HCT116 (cell line): Measurements from ENCODE around the gene ABCG5. TPM values are rescaled to one million over a fixed set of nuclear protein-coding genes. Genes with fewer than 3 reads are reported as not detected.

Source experiments
- ATAC-seq: fragments of 200-7000 bp; cut with Tn5 transposase; 2 replicates; pipeline ENCODE4 v1.9.1; 2020; ENCODE audit warnings: mild to moderate bottlenecking, moderate library complexity
- BruUV-seq: library from RNA; stranded (reverse); fragments of 400-500 nt; replicated peaks from 2 replicates; lab custom pipeline; 2021; lab: Mats Ljungman, UMichigan
- CTCF ChIA-PET: fragments of 300-600 bp; sonication (Branson Sonifier 250); formaldehyde crosslinking; loops from one replicate; lab custom pipeline; 2021; ENCODE audit warnings: antibody characterized with exemption; lab: Charles Lee
- POLR2A ChIA-PET: fragments of 300-600, 350-600 bp; sonication (Branson Sonifier 250); formaldehyde crosslinking; loops from one replicate; lab custom pipeline; 2021; ENCODE audit warnings: antibody characterized with exemption; lab: Charles Lee
- RAD21 ChIA-PET, 2 experiments: fragments of 300-600 bp; sonication (Branson Sonifier 250); formaldehyde crosslinking; loops; one replicate each; lab custom pipeline; 2023; ENCODE audit warnings: low total read pairs in 2 of 2; ENCODE audit not compliant: uncharacterized antibody in 2 of 2, unreplicated experiment in 2 of 2, low non-redundant PET in 1 of 2; lab: Charles Lee
- DNase-seq: peaks from one replicate; pipeline ENCODE4 v3.0.0-alpha.2; 2010; ENCODE audit warnings: low read depth, low spot score
- H2AFZ ChIP-seq: fragments of 200-600 bp; shearing (Covaris generic), sonication (generic); 2 replicates; pipeline ENCODE4 v1.6.1; 2017; ENCODE audit warnings: low read depth, mixed run types, mixed read lengths, antibody characterized with exemption, low read length; ENCODE audit not compliant: poor library complexity, severe bottlenecking
- H3K27ac ChIP-seq: 2 replicates; pipeline ENCODE4 v1.5.1; 2012; ENCODE audit warnings: low read depth, low read length
- H3K27me3 ChIP-seq: fragments of 200-600 bp; sonication (generic); 2 replicates; pipeline ENCODE4 v1.6.1; 2016; ENCODE audit warnings: mixed run types, low read length, mixed read lengths; ENCODE audit not compliant: insufficient read depth
- H3K36me3 ChIP-seq, 2 experiments: fragments of 200-500 bp in 1 of 2; fragments of 200-600 bp in 1 of 2; sonication (Bioruptor generic) in 1 of 2; sonication (generic) in 1 of 2; 2 replicates each; pipeline versions ENCODE4 v1.5.1 to v1.6.1; 2014 to 2016; ENCODE audit warnings: low read length in 2 of 2, inconsistent platforms in 1 of 2, mixed read lengths in 1 of 2, mixed run types in 1 of 2; ENCODE audit not compliant: insufficient read depth in 2 of 2, control insufficient read depth in 1 of 2
- H3K4me1 ChIP-seq, 2 experiments: fragments of 200-600 bp in 1 of 2; sonication (generic) in 1 of 2; 2 replicates each; pipeline versions ENCODE4 v1.5.1 to v1.6.1; 2012 to 2017; ENCODE audit warnings: low read length in 2 of 2, inconsistent platforms in 1 of 2, mild to moderate bottlenecking in 1 of 2, mixed read lengths in 1 of 2, mixed run types in 1 of 2, moderate library complexity in 1 of 2; ENCODE audit not compliant: insufficient read depth in 2 of 2, control insufficient read depth in 1 of 2
- H3K4me2 ChIP-seq: fragments of 200-600 bp; sonication (generic); 2 replicates; pipeline ENCODE4 v1.6.1; 2017; ENCODE audit warnings: mixed run types, low read length, mixed read lengths
- H3K4me3 ChIP-seq, 2 experiments: fragments of 200-600 bp in 1 of 2; sonication (generic) in 1 of 2; replicated peaks in 1 of 2; 2 replicates each; pipeline ENCODE4 v1.5.1; 2011 to 2016; ENCODE audit warnings: low read length in 2 of 2, control low read depth in 1 of 2, low read depth in 1 of 2, mild to moderate bottlenecking in 1 of 2, mixed read lengths in 1 of 2, mixed run types in 1 of 2
- H3K79me2 ChIP-seq: fragments of 200-600 bp; sonication (generic); 2 replicates; pipeline ENCODE4 v1.6.1; 2017; ENCODE audit warnings: mild to moderate bottlenecking, mixed run types, low read length, moderate library complexity, mixed read lengths; ENCODE audit not compliant: insufficient read depth
- H3K9ac ChIP-seq: fragments of 200-600 bp; sonication (generic); 2 replicates; pipeline ENCODE4 v1.6.1; 2016; ENCODE audit warnings: low read length, mixed read lengths
- H3K9me2 ChIP-seq: fragments of 200-600 bp; sonication (generic), shearing (Covaris generic); 2 replicates; pipeline ENCODE4 v1.6.1; 2017; ENCODE audit warnings: mixed run types, mild to moderate bottlenecking, moderate library complexity; ENCODE audit not compliant: insufficient read depth
- H3K9me3 ChIP-seq, 2 experiments: fragments of 200-500 bp in 1 of 2; fragments of 200-600 bp in 1 of 2; sonication (Bioruptor generic) in 1 of 2; sonication (generic) in 1 of 2; 2 replicates each; pipeline ENCODE4 v1.6.1; 2014 to 2017; ENCODE audit warnings: low read length in 2 of 2, mixed read lengths in 2 of 2, inconsistent platforms in 1 of 2, low read depth in 1 of 2, mild to moderate bottlenecking in 1 of 2, mixed run types in 1 of 2, moderate library complexity in 1 of 2; ENCODE audit not compliant: control insufficient read depth in 1 of 2, insufficient read depth in 1 of 2
- H4K20me1 ChIP-seq: fragments of 200-600 bp; sonication (generic), shearing (Covaris generic); 2 replicates; pipeline ENCODE4 v1.6.1; 2017; ENCODE audit warnings: mixed run types, mild to moderate bottlenecking, moderate library complexity; ENCODE audit not compliant: insufficient read depth
- CEBPB ChIP-seq: IDR thresholded peaks from 2 replicates; pipeline ENCODE4 v1.6.1; 2012; ENCODE audit warnings: low read depth
- EZH2phosphoT487 ChIP-seq: fragments of 200-600 bp; IDR thresholded peaks from 2 replicates; pipeline ENCODE4 v1.6.1; 2018; ENCODE audit warnings: antibody characterized with exemption, borderline replicate concordance
- JUND ChIP-seq: IDR thresholded peaks from 2 replicates; pipeline ENCODE4 v1.6.1; 2012
- POLR2AphosphoS5 ChIP-seq: IDR thresholded peaks from 2 replicates; pipeline ENCODE4 v1.6.1; 2011; ENCODE audit warnings: mild to moderate bottlenecking, low read depth, low read length, moderate library complexity
- SP1 ChIP-seq: IDR thresholded peaks from 2 replicates; pipeline ENCODE4 v1.6.1; 2012; ENCODE audit warnings: low read depth
- SRF ChIP-seq: IDR thresholded peaks from 2 replicates; pipeline ENCODE4 v1.6.1; 2012; ENCODE audit warnings: low read depth
- ZNF274 ChIP-seq: fragments of 200-500 bp; sonication (Bioruptor generic); IDR thresholded peaks from 2 replicates; pipeline ENCODE4 v1.6.1; 2014; ENCODE audit warnings: mild to moderate bottlenecking, low read depth, low read length, inconsistent platforms
- intact Hi-C: fragments of 100-400 bp; cut with micrococcal nuclease; formaldehyde crosslinking; loops from 2 replicates; pipeline ENCODE4 v1.10.0; 2022
- total RNA-seq: library from RNA; stranded (reverse); gene quantifications from one replicate; pipeline ENCODE4 v1.2.1, GENCODE V29; 2021; ENCODE audit not compliant: unreplicated experiment
- TF ChIP-seq, protein P1 (sequence below), 3 experiments: fragments of 200-600 bp in 1 of 3; sonication (generic) in 1 of 3; IDR thresholded peaks in 2 of 3; conservative IDR thresholded peaks in 1 of 3; 2 replicates each; pipeline ENCODE4 v1.5.1; 2012 to 2017; ENCODE audit warnings: low read depth in 2 of 3, low read length in 2 of 3, antibody characterized with exemption in 1 of 3, borderline replicate concordance in 1 of 3, control low read depth in 1 of 3, mild to moderate bottlenecking in 1 of 3, mixed read lengths in 1 of 3, mixed run types in 1 of 3, moderate library complexity in 1 of 3; ENCODE audit not compliant: insufficient read depth in 1 of 3
- TF ChIP-seq, protein P2 (sequence below): IDR thresholded peaks from 2 replicates; pipeline ENCODE4 v1.6.1; 2012

The ABCG5 gene
- total RNA-seq, 1 experiment from 2014 or later, result not detected

DNA sequence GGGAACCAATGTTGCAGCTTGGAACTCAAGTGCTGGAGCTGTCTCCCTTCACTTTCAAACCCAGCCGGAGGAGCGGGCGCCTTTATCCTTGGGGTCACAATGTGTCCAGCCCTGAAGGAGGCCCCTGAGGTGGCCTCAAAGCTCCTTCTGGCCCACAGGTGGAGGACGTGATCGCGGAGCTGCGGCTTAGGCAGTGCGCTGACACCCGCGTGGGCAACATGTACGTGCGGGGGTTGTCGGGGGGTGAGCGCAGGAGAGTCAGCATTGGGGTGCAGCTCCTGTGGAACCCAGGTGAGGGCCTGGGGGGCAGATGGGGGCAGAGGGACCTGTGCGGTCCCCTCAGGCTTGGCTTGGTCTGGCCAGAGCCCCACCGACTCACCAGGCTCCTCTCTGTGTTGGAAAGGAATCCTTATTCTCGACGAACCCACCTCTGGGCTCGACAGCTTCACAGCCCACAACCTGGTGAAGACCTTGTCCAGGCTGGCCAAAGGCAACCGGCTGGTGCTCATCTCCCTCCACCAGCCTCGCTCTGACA lies 13.6 kb upstream of the ABCG5 start:
- H3K79me2 ChIP-seq, result no peaks in the 10 kb centered on the region
- no peaks in the 10 kb centered on the region for H3K36me3 ChIP-seq
- H3K27me3 ChIP-seq, result peaks cover 28% of the 10 kb centered on the region
- BruUV-seq, result no TSS peak
- H2AFZ ChIP-seq, result no peak overlapping the region
- ChIA-PET POLR2A (no interaction called here), CTCF (no interaction called here), RAD21 (no interaction called here)
- H3K9ac ChIP-seq, result no peak overlapping the region
- no peak overlapping the region for H3K4me2 ChIP-seq
- H3K27ac ChIP-seq, result no peak overlapping the region
- H4K20me1 ChIP-seq, result no peaks in the 10 kb centered on the region
- no peaks in the 10 kb centered on the region for H3K9me2 ChIP-seq
- DNase-seq, result no peak
- no peak overlapping the region for H3K4me3 ChIP-seq
- no peak for ATAC-seq
- peaks cover 0 to 8% of the 10 kb centered on the region in 2 experiments; a peak in 2 of 4 replicates for H3K4me1 ChIP-seq
- no peaks in the 10 kb centered on the region for H3K9me3 ChIP-seq
- TF ChIP-seq SRF, result no peak
- intact Hi-C loops, result no loop called here

- no peak overlapping the region for H3K4me3 ChIP-seq
- ChIA-PET CTCF (no interaction called here), RAD21 (no interaction called here), POLR2A (no interaction called here)
- H3K4me1 ChIP-seq, result peaks cover 0 to 8% of the 10 kb centered on the region in 2 experiments; a peak in 2 of 4 replicates
- no TSS peak for BruUV-seq
- no peak overlapping the region for H3K27ac ChIP-seq
- no peak overlapping the region for H3K4me2 ChIP-seq
- no peaks in the 10 kb centered on the region for H3K9me3 ChIP-seq
- no peaks in the 10 kb centered on the region for H3K79me2 ChIP-seq
- H2AFZ ChIP-seq, result no peak overlapping the region
- H3K36me3 ChIP-seq, result no peaks in the 10 kb centered on the region
- TF ChIP-seq EZH2phosphoT487, result no peak
- TF ChIP-seq CEBPB, result no peak
- no peak for TF ChIP-seq JUND
- TF ChIP-seq, protein P1, sequence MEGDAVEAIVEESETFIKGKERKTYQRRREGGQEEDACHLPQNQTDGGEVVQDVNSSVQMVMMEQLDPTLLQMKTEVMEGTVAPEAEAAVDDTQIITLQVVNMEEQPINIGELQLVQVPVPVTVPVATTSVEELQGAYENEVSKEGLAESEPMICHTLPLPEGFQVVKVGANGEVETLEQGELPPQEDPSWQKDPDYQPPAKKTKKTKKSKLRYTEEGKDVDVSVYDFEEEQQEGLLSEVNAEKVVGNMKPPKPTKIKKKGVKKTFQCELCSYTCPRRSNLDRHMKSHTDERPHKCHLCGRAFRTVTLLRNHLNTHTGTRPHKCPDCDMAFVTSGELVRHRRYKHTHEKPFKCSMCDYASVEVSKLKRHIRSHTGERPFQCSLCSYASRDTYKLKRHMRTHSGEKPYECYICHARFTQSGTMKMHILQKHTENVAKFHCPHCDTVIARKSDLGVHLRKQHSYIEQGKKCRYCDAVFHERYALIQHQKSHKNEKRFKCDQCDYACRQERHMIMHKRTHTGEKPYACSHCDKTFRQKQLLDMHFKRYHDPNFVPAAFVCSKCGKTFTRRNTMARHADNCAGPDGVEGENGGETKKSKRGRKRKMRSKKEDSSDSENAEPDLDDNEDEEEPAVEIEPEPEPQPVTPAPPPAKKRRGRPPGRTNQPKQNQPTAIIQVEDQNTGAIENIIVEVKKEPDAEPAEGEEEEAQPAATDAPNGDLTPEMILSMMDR (IDR thresholded peaks at IDR 0.05 in 2 of 3, conservative IDR thresholded peaks at IDR 0.05 in 1 of 3; ENCODE audit: borderline replicate concordance in 1 of 3, insufficient read depth in 1 of 3, low read depth in 2 of 3, low read length in 2 of 3), result no peak
- no peak for TF ChIP-seq SP1
- TF ChIP-seq, protein P2, sequence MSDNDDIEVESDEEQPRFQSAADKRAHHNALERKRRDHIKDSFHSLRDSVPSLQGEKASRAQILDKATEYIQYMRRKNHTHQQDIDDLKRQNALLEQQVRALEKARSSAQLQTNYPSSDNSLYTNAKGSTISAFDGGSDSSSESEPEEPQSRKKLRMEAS, result no peak
- no peak for TF ChIP-seq ZNF274
- TF ChIP-seq POLR2AphosphoS5, result no peak
- ATAC-seq (no peak), DNase-seq (no peak)
- intact Hi-C loops, result no loop called here
- H3K9ac ChIP-seq, result no peak overlapping the region
- peaks cover 19% of the 10 kb centered on the region for H3K27me3 ChIP-seq
- H3K9me2 ChIP-seq, result no peaks in the 10 kb centered on the region
- H4K20me1 ChIP-seq, result no peaks in the 10 kb centered on the region
These were observed 12.7 kb upstream of the ABCG5 start for GRCh38 chr2:43851011-43851980.
